Measurements from ENCODE around the gene ST3GAL4. TPM values are rescaled to one million over a fixed set of nuclear protein-coding genes. Genes with fewer than 3 reads are reported as not detected.

ST3GAL4 gene
- total RNA-seq, 1 donor from 2014 or later, result 14.1 TPM

- H3K27ac Mint-ChIP-seq, result no peak overlapping the region
- H3K36me3 Mint-ChIP-seq (ENCODE audit: low read depth), result no peaks in the 10 kb centered on the region
- DNase-seq (ENCODE audit: low spot score), result no peak
- H3K4me1 Mint-ChIP-seq (ENCODE audit: low read depth), result no peaks in the 10 kb centered on the region
- no peaks in the 10 kb centered on the region for H3K9me3 Mint-ChIP-seq
- H3K4me3 Mint-ChIP-seq, result no peak overlapping the region
- intact Hi-C loops (cut with micrococcal nuclease), result no loop called here
- no peaks in the 10 kb centered on the region for H3K27me3 Mint-ChIP-seq (ENCODE audit: insufficient read depth)
These were observed 102.3 kb downstream of the ST3GAL4 start for GRCh38 chr11:126457817-126458216.

GRCh38 chr11:126459691-126460281 is 104.3 kb downstream of the ST3GAL4 start:
- peaks cover 7% of the 10 kb centered on the region for H3K4me1 Mint-ChIP-seq (ENCODE audit: low read depth)
- no peak for DNase-seq (ENCODE audit: low spot score)
- H3K27me3 Mint-ChIP-seq (ENCODE audit: insufficient read depth), result no peaks in the 10 kb centered on the region
- H3K9me3 Mint-ChIP-seq, result peaks cover 3% of the 10 kb centered on the region
- H3K27ac Mint-ChIP-seq, result no peak overlapping the region
- no peak overlapping the region for H3K4me3 Mint-ChIP-seq
- no peaks in the 10 kb centered on the region for H3K36me3 Mint-ChIP-seq (ENCODE audit: low read depth)
- intact Hi-C loops (cut with micrococcal nuclease), result loop anchor here (5.0 kb wide), 1 partner anchor 1783 kb away; no protein-coding TSS in a partner anchor

- Mint-ChIP-seq H3K27me3 (ENCODE audit: insufficient read depth) (no peaks in the 10 kb centered on the region), H3K9me3 (peaks cover 3% of the 10 kb centered on the region), H3K27ac (no peak overlapping the region), H3K4me3 (no peak overlapping the region), H3K36me3 (ENCODE audit: low read depth) (no peaks in the 10 kb centered on the region), H3K4me1 (ENCODE audit: low read depth) (peaks cover 12% of the 10 kb centered on the region)
- DNase-seq (ENCODE audit: low spot score), result no peak
- intact Hi-C loops (cut with micrococcal nuclease), result loop anchor here (5.0 kb wide), 1 partner anchor 1782 kb away; no protein-coding TSS in a partner anchor
These were observed 105.1 kb downstream of the ST3GAL4 start for GRCh38 chr11:126460417-126461095.

GRCh38 chr11:126461096-126461440 is 105.6 kb downstream of the ST3GAL4 start:
- H3K9me3 Mint-ChIP-seq, result peaks cover 3% of the 10 kb centered on the region
- intact Hi-C loops (cut with micrococcal nuclease), result loop anchor here (5.0 kb wide), 1 partner anchor 1781 kb away; no protein-coding TSS in a partner anchor
- no peak for DNase-seq (ENCODE audit: low spot score)
- no peak overlapping the region for H3K27ac Mint-ChIP-seq
- H3K36me3 Mint-ChIP-seq (ENCODE audit: low read depth), result no peaks in the 10 kb centered on the region
- H3K4me1 Mint-ChIP-seq (ENCODE audit: low read depth), result peaks cover 17% of the 10 kb centered on the region
- no peaks in the 10 kb centered on the region for H3K27me3 Mint-ChIP-seq (ENCODE audit: insufficient read depth)
- H3K4me3 Mint-ChIP-seq, result no peak overlapping the region

- no peaks in the 10 kb centered on the region for H3K36me3 Mint-ChIP-seq (ENCODE audit: low read depth)
- peaks cover 3% of the 10 kb centered on the region for H3K9me3 Mint-ChIP-seq
- no peak for DNase-seq (ENCODE audit: low spot score)
- peaks cover 23% of the 10 kb centered on the region for H3K4me1 Mint-ChIP-seq (ENCODE audit: low read depth)
- no peaks in the 10 kb centered on the region for H3K27me3 Mint-ChIP-seq (ENCODE audit: insufficient read depth)
- no peak overlapping the region for H3K4me3 Mint-ChIP-seq
- H3K27ac Mint-ChIP-seq, result no peak overlapping the region
- intact Hi-C loops (cut with micrococcal nuclease), result loop anchor here (5.0 kb wide), 1 partner anchor 1780 kb away; no protein-coding TSS in a partner anchor
These were observed 106.5 kb downstream of the ST3GAL4 start for GRCh38 chr11:126461996-126462395.

- Mint-ChIP-seq H3K9me3 (peaks cover 3% of the 10 kb centered on the region), H3K4me3 (no peak overlapping the region)
These were observed 106.9 kb downstream of the ST3GAL4 start for GRCh38 chr11:126462422-126462821.

More at GRCh38 chr11:126462422-126462821, 106.9 kb downstream of the ST3GAL4 start:
- peaks cover 23% of the 10 kb centered on the region for H3K4me1 Mint-ChIP-seq (ENCODE audit: low read depth)
- H3K36me3 Mint-ChIP-seq (ENCODE audit: low read depth), result no peaks in the 10 kb centered on the region
- no peak overlapping the region for H3K27ac Mint-ChIP-seq
- intact Hi-C loops (cut with micrococcal nuclease), result loop anchor here (5.0 kb wide), 1 partner anchor 1780 kb away; no protein-coding TSS in a partner anchor
- no peaks in the 10 kb centered on the region for H3K27me3 Mint-ChIP-seq (ENCODE audit: insufficient read depth)
- DNase-seq (ENCODE audit: low spot score), result no peak

Other genes starting within 250 kb of the ST3GAL4 start
- gene RPUSD4, start 144.0 kb upstream of the ST3GAL4 start, total RNA-seq, result 49.2 and 49.8 TPM in 2 replicates
- 13.2 and 16.4 TPM in 2 replicates for gene FAM118B, start 143.9 kb upstream of the ST3GAL4 start, total RNA-seq
- 194 and 195 TPM in 2 replicates for gene SRPRA, start 86.8 kb upstream of the ST3GAL4 start, total RNA-seq
- gene FOXRED1, start 86.5 kb upstream of the ST3GAL4 start, total RNA-seq, result 52.9 and 56.5 TPM in 2 replicates
- 13.0 and 15.0 TPM in 2 replicates for gene TIRAP, start 72.6 kb upstream of the ST3GAL4 start, total RNA-seq
- 40.4 and 40.5 TPM in 2 replicates for gene DCPS, start 51.6 kb upstream of the ST3GAL4 start, total RNA-seq